Posterior cingulate gyrus (tissue), 11 donors: ENCODE data around the gene MPG.

Experiments used
- DNase-seq, 10 donors: peaks; one replicate each; pipeline versions ENCODE4 v3.0.0 to v3.0.0-alpha.2; 2020 to 2021; ENCODE audit warnings: mixed read lengths in 3 of 10
- intact Hi-C: fragments of 100-400 bp; cut with DNase I; formaldehyde crosslinking; loops from one replicate; pipeline ENCODE4 v1.15.1; 2023

Gene MPG

GRCh38 chr16:78444-79150 lies 572 bp downstream of the MPG start:
- DNase-seq = peak in 3 of 10 donors; percentile 43 to 87 (median 81)
- intact Hi-C loops = no loop called here

- intact Hi-C loops = no loop called here
- no peak for DNase-seq
These were observed 1.4 kb downstream of the MPG start for GRCh38 chr16:79151-80054.

- intact Hi-C loops = no loop called here
- DNase-seq = no peak
These were observed 5.1 kb downstream of the MPG start for GRCh38 chr16:83060-83603.

- intact Hi-C loops = no loop called here
- DNase-seq = no peak
These were observed 6.0 kb downstream of the MPG start for GRCh38 chr16:83781-84615.

- intact Hi-C loops = no loop called here
- peak in 6 of 10 donors; percentile 45 to 90 (median 54) for DNase-seq
These were observed 6.8 kb downstream of the MPG start for GRCh38 chr16:84718-85406.

GRCh38 chr16:85407-85782 lies 7.4 kb downstream of the MPG start:
- DNase-seq = no peak
- intact Hi-C loops = no loop called here

GRCh38 chr16:85865-86264 lies 7.8 kb downstream of the MPG start:
- DNase-seq = no peak
- intact Hi-C loops = no loop called here

GRCh38 chr16:86483-86952 lies 8.5 kb downstream of the MPG start:
- intact Hi-C loops = no loop called here
- peak in 3 of 10 donors; percentile 65 to 88 (median 72) for DNase-seq

- intact Hi-C loops = no loop called here
- DNase-seq = no peak
These were observed 10.6 kb downstream of the MPG start for GRCh38 chr16:88613-89012.

- DNase-seq = peak in 1 of 10 donors; percentile 66
- intact Hi-C loops = no loop called here
These were observed 11.6 kb downstream of the MPG start for GRCh38 chr16:89391-90302.

GRCh38 chr16:91484-91883 lies 13.5 kb downstream of the MPG start:
- peak in 6 of 10 donors; percentile 55 to 92 (median 64) for DNase-seq
- intact Hi-C loops = no loop called here

GRCh38 chr16:92431-93339 lies 14.7 kb downstream of the MPG start:
- intact Hi-C loops = no loop called here
- peak in 1 of 10 donors; percentile 83 for DNase-seq

- intact Hi-C loops = no loop called here
- DNase-seq = no peak
These were observed 16.9 kb downstream of the MPG start for GRCh38 chr16:94918-95265.

- DNase-seq = peak; percentile 74 to 98 (median 86)
These were observed 18.9 kb downstream of the MPG start for GRCh38 chr16:96935-97381.

GRCh38 chr16:97822-98221 lies 19.8 kb downstream of the MPG start:
- intact Hi-C loops = loop anchor here (1.0 kb wide), 1 partner anchor 33 kb away; no protein-coding TSS in a partner anchor

More at GRCh38 chr16:96935-97381, 18.9 kb downstream of the MPG start:
- intact Hi-C loops = loop anchor here (1.0 kb wide), 1 partner anchor 32 kb away; no protein-coding TSS in a partner anchor

GRCh38 chr16:100989-101388 lies 23.0 kb downstream of the MPG start:
- intact Hi-C loops = no loop called here
- no peak for DNase-seq

More at GRCh38 chr16:97822-98221, 19.8 kb downstream of the MPG start:
- no peak for DNase-seq

GRCh38 chr16:101586-101985 lies 23.6 kb downstream of the MPG start:
- intact Hi-C loops = no loop called here
- DNase-seq = no peak
